GM12878 (cell line): Measurements from ENCODE around the gene C1GALT1. TPM values are rescaled to one million over a fixed set of nuclear protein-coding genes. Genes with fewer than 3 reads are reported as not detected.
"Not testable (repeated sequence)": the region's sequence is repeated elsewhere in the genome, so short reads cannot be mapped to it uniquely, and the experiment has no call there.

Experiments
- ATAC-seq: fragments of 200-7000 bp; cut with Tn5 transposase; 3 replicates; pipeline ENCODE4 v1.9.1; 2020; ENCODE audit warnings: mild to moderate bottlenecking, moderate library complexity
- BruUV-seq: library from RNA; stranded (reverse); fragments of 400-500 nt; replicated peaks from 2 replicates; lab custom pipeline; 2021; lab: Mats Ljungman, UMichigan
- CTCF ChIA-PET: fragments of 300-600 bp; sonication (Branson Sonifier 250); formaldehyde crosslinking; extraction: SDS; loops from one replicate; lab custom pipeline; 2021; ENCODE audit warnings: inconsistent platforms; lab: Yijun Ruan, JAX
- POLR2A ChIA-PET: fragments of 350-600 bp; formaldehyde crosslinking; extraction: SDS; loops from one replicate; lab custom pipeline; 2021; ENCODE audit warnings: inconsistent platforms; lab: Charles Lee
- RAD21 ChIA-PET: fragments of 300-600 bp; sonication (Branson Sonifier 250); formaldehyde crosslinking; loops from one replicate; lab custom pipeline; 2023; ENCODE audit warnings: antibody characterized with exemption; ENCODE audit not compliant: unreplicated experiment; lab: Charles Lee
- SMC1A ChIA-PET: fragments of 300-600 bp; sonication (Branson Sonifier 250); formaldehyde crosslinking; loops from one replicate; lab custom pipeline; 2023; ENCODE audit not compliant: unreplicated experiment, uncharacterized antibody; lab: Charles Lee
- DNase-seq: peaks from one replicate; pipeline ENCODE4 v3.0.0-alpha.2; 2011; ENCODE audit warnings: low read depth, low spot score
- FAIRE-seq: peaks from 3 replicates; lab custom pipeline; 2011; peaks lifted over from hg19 to GRCh38; lab: Jason Lieb, UNC
- H2AFZ ChIP-seq: 2 replicates; pipeline ENCODE4 v1.6.0; 2011; ENCODE audit warnings: low read depth, low read length, control low read depth; ENCODE audit not compliant: control insufficient read depth
- H3K27ac ChIP-seq: 2 replicates; pipeline ENCODE4 v1.5.1; 2011; ENCODE audit warnings: control low read depth; ENCODE audit not compliant: control insufficient read depth, insufficient read depth
- H3K27me3 ChIP-seq, 2 experiments: replicated peaks in 1 of 2; 2 replicates each; pipeline versions ENCODE4 v1.6.0 to v1.6.1; 2011; ENCODE audit warnings: low read length in 1 of 2; ENCODE audit not compliant: control insufficient read depth in 2 of 2, insufficient read depth in 2 of 2
- H3K36me3 ChIP-seq, 2 experiments: 2 replicates each; pipeline ENCODE4 v1.5.1; 2011; ENCODE audit warnings: low read length in 1 of 2; ENCODE audit not compliant: control insufficient read depth in 2 of 2, insufficient read depth in 2 of 2
- H3K4me1 ChIP-seq: 2 replicates; pipeline ENCODE4 v1.6.1; 2011; ENCODE audit warnings: mild to moderate bottlenecking, low read length, moderate library complexity, mixed read lengths; ENCODE audit not compliant: control insufficient read depth, insufficient read depth
- H3K4me2 ChIP-seq: 2 replicates; pipeline ENCODE4 v1.6.0; 2011; ENCODE audit warnings: control low read depth; ENCODE audit not compliant: control insufficient read depth, insufficient read depth
- H3K4me3 ChIP-seq: fragments of 200-600 bp; sonication (generic); 2 replicates; pipeline ENCODE4 v1.5.1; 2016
- H3K79me2 ChIP-seq: 2 replicates; pipeline ENCODE4 v1.6.0; 2011; ENCODE audit warnings: low read length; ENCODE audit not compliant: control insufficient read depth, insufficient read depth
- H3K9ac ChIP-seq: 2 replicates; pipeline ENCODE4 v1.8.0; 2011; ENCODE audit warnings: low read length, control low read depth, mixed read lengths; ENCODE audit not compliant: control insufficient read depth, insufficient read depth
- H3K9me3 ChIP-seq: replicated peaks from 3 replicates; pipeline ENCODE4 v1.5.1; 2011; ENCODE audit warnings: mild to moderate bottlenecking, low read length; ENCODE audit not compliant: control insufficient read depth, insufficient read depth
- H4K20me1 ChIP-seq: 2 replicates; pipeline ENCODE4 v1.6.0; 2011; ENCODE audit not compliant: control insufficient read depth, insufficient read depth
- WGBS: methylation state at CpG from one replicate; pipeline ENCODE4 v1.1.6; 2016; ENCODE audit warnings: low lambda C conversion rate; ENCODE audit not compliant: insufficient replicate concordance, insufficient coverage; ENCODE audit errors: missing lambda C conversion rate; 5-methylcytosine and 5-hydroxymethylcytosine counted together
- in situ Hi-C: fragments of 300-500 bp; cut with MboI; formaldehyde crosslinking; loops from 9 replicates; pipeline ENCODE4 v1.14.3; 2018; ENCODE audit warnings: mixed read lengths
- intact Hi-C: fragments of 100-400 bp; cut with micrococcal nuclease; formaldehyde crosslinking; loops from one replicate; pipeline ENCODE4 v1.14.2; 2022; ENCODE audit not compliant: unreplicated experiment
- polyA plus RNA-seq, 11 experiments: library from polyadenylated mRNA; depleted of rRNA in 4 of 11; unstranded in 6 of 11; stranded (reverse) in 5 of 11; fragments of >200 nt; fragmentation: Nextera tagmentation in 4 of 11; fragmentation: Illumina TruSeq in 1 of 11; extraction: Ambion mirVana in 4 of 11; extraction: Trizol in 1 of 11; gene quantifications; 1 replicate in 1 of 11; 2 replicates in 10 of 11; pipeline versions ENCODE4 v1.2.1 to v1.2.3, GENCODE V29; 2011 to 2016; ENCODE audit warnings: inconsistent platforms in 2 of 11, missing spikeins in 2 of 11, low read depth in 1 of 11
- total RNA-seq, 4 experiments: library from RNA; depleted of rRNA in 3 of 4; stranded (reverse); fragments of >200 nt in 3 of 4; fragmentation: Illumina TruSeq in 1 of 4; extraction: Trizol in 1 of 4; gene quantifications; 2 replicates each; pipeline versions ENCODE4 v1.2.1 to v1.2.3, GENCODE V29; 2013 to 2021

C1GALT1 gene
- total and polyA plus RNA-seq, 10 of the 15 experiments (the other 5 are each of a cell fraction or from before 2014, with no cell fraction given) = 1.6 to 25.0 (median 8.5) TPM

DNA sequence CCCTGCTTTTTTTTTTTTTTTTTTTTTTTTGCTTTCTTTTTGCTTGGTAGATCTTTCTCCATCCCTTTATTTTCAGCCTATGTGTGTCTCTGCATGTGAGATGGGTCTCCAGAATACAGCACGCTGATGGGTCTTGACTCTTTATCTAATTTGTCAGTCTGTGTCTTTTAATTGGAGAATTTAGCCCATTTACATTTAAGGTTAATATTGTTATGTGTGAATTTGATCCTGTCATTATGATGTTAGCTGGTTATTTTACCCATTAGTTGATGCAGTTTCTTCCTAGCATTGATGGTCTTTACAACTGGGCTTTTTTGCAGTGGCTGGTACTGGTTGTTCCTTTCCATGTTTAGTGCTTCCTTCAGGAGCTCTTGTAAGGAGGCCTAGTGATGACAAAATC is 38.9 kb upstream of the C1GALT1 start:
- H3K4me3 ChIP-seq, H3K4me1 ChIP-seq, H3K79me2 ChIP-seq, H3K27ac ChIP-seq, FAIRE-seq, H3K36me3 ChIP-seq, BruUV-seq, CTCF ChIA-PET, H3K4me2 ChIP-seq, RAD21 ChIA-PET, H4K20me1 ChIP-seq, H3K9ac ChIP-seq, ATAC-seq, in situ Hi-C loops, H3K27me3 ChIP-seq, intact Hi-C loops, POLR2A ChIA-PET, DNase-seq, H2AFZ ChIP-seq, H3K9me3 ChIP-seq: not testable (repeated sequence)
- 20% methylated on average over 1 of the region's 1 CpG for WGBS
- SMC1A ChIA-PET = interaction anchor here (1.6 to 1.9 kb wide), 2 partner anchors 9 to 33 kb away, joined by 3 to 5 read pairs; no protein-coding TSS in a partner anchor

DNA sequence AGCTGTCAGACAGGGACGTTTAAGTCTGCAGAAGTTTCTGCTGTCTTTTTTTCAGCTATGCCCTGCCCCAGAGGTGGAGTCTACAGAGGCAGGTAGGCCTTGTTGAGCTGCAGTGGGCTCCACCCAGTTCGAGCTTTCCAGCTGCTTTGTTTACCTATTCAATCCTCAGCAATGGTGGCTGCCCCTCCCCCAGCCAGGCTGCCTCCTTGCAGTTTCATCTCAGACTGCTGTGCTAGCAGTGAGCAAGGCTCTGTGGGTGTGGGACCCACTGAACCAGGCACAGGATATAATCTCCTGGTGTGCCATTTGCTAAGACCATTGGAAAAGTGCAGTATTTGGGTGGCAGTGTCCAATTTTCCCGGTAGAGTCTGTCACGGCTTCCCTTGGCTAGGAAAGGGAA is 37.2 kb upstream of the C1GALT1 start:
- ATAC-seq, H3K4me2 ChIP-seq, RAD21 ChIA-PET, BruUV-seq, H3K27me3 ChIP-seq, H4K20me1 ChIP-seq, H3K4me1 ChIP-seq, H3K9me3 ChIP-seq, POLR2A ChIA-PET, CTCF ChIA-PET, intact Hi-C loops, H2AFZ ChIP-seq, FAIRE-seq, H3K79me2 ChIP-seq, H3K9ac ChIP-seq, DNase-seq, H3K36me3 ChIP-seq, H3K4me3 ChIP-seq, H3K27ac ChIP-seq, in situ Hi-C loops: not testable (repeated sequence)
- 62% methylated on average over 4 of the region's 4 CpGs for WGBS
- SMC1A ChIA-PET = interaction anchor here (0.6 to 1.6 kb wide), 2 partner anchors 32 to 52 kb away, joined by 3 read pairs; no protein-coding TSS in a partner anchor
